Measurements from ENCODE around the gene CDK6.
A peak's percentile ranks its signal among the peaks of the same experiment; 100 is the strongest.

- TF ChIP-seq CTCF (IDR thresholded peaks at IDR 0.05) (no peak), POLR2A (IDR thresholded peaks at IDR 0.05) (no peak), EP300 (IDR thresholded peaks at IDR 0.05) (no peak), POLR2AphosphoS5 (IDR thresholded peaks at IDR 0.05) (peak; percentile 79)
Measured at GRCh38 chr7:92633211-92633906, 203.0 kb downstream of the CDK6 start.

All from gastroesophageal sphincter (tissue), 3 donors.